Fibroblast of pulmonary artery (primary cell): ENCODE measurements around the gene DGKD.

Experiments
- DNase-seq: peaks from one replicate; pipeline ENCODE4 v3.0.0-alpha.2; 2010; ENCODE audit warnings: low read depth
- H3K4me3 ChIP-seq: replicated peaks from 2 replicates; pipeline ENCODE4 v1.5.1; 2011; ENCODE audit warnings: low read depth, mild to moderate bottlenecking, control low read depth, low read length, moderate library complexity
- CTCF ChIP-seq: IDR thresholded peaks from 2 replicates; pipeline ENCODE4 v1.5.1; 2011; ENCODE audit warnings: mild to moderate bottlenecking, control low read depth, low read length, inconsistent platforms; ENCODE audit errors: missing control alignments

The DGKD gene

GRCh38 chr2:233474308-233475160 lies 120.2 kb downstream of the DGKD start:
- no peak for DNase-seq
- TF ChIP-seq CTCF = no peak
- no peak overlapping the region for H3K4me3 ChIP-seq

GRCh38 chr2:233476063-233476410 lies 121.7 kb downstream of the DGKD start:
- no peak for DNase-seq
- no peak overlapping the region for H3K4me3 ChIP-seq
- TF ChIP-seq CTCF = no peak

- no peak for DNase-seq
- TF ChIP-seq CTCF = no peak
- no peak overlapping the region for H3K4me3 ChIP-seq
Measured at GRCh38 chr2:233476651-233477547, 122.6 kb downstream of the DGKD start.

GRCh38 chr2:233477548-233478433 lies 123.5 kb downstream of the DGKD start:
- H3K4me3 ChIP-seq = no peak overlapping the region
- DNase-seq = no peak
- TF ChIP-seq CTCF = no peak

GRCh38 chr2:233479616-233480489 lies 125.6 kb downstream of the DGKD start:
- no peak for TF ChIP-seq CTCF
- no peak overlapping the region for H3K4me3 ChIP-seq
- no peak for DNase-seq
